Body of pancreas (tissue), 4 donors: Measurements from ENCODE around the gene CLRN1. TPM values are rescaled to one million over a fixed set of nuclear protein-coding genes. Genes with fewer than 3 reads are reported as not detected.
"Not testable (repeated sequence)": the region's sequence is repeated elsewhere in the genome, so short reads cannot be mapped to it uniquely, and the experiment has no call there.

Experiments
- ATAC-seq: fragments of 150-250 bp; one replicate; pipeline ENCODE4 v1.9.1; 2016
- DNase-seq, 4 donors: peaks; one replicate each; pipeline ENCODE4 v3.0.0-alpha.2; 2019
- H3K27ac ChIP-seq, 4 donors: fragments of 200-600 bp; sonication (generic); 1 replicate in 3 of 4; 2 replicates in 1 of 4; pipeline versions ENCODE4 v1.5.1 to v1.6.1; 2016 to 2019; ENCODE audit warnings: mild to moderate bottlenecking in 1 of 4, mixed read lengths in 1 of 4, moderate library complexity in 1 of 4
- H3K27me3 ChIP-seq, 2 donors: fragments of 200-600 bp; sonication (generic); one replicate each; pipeline ENCODE4 v1.6.0; 2016; ENCODE audit warnings: mild to moderate bottlenecking in 1 of 2
- H3K36me3 ChIP-seq, 2 donors: fragments of 200-600 bp; sonication (generic); replicated peaks in 1 of 2; 2 replicates each; pipeline ENCODE4 v1.5.1; 2016; ENCODE audit warnings: low read depth in 2 of 2; ENCODE audit not compliant: insufficient read depth in 1 of 2
- H3K4me1 ChIP-seq: fragments of 200-600 bp; sonication (generic); one replicate; pipeline ENCODE4 v1.6.0; 2016
- H3K4me3 ChIP-seq, 2 donors: fragments of 200-600 bp; sonication (generic); 1 replicate in 1 of 2; 2 replicates in 1 of 2; pipeline ENCODE4 v1.5.1; 2016 to 2019
- H3K9me3 ChIP-seq, 3 donors: fragments of 200-600 bp; sonication (generic); 1 replicate in 2 of 3; 2 replicates in 1 of 3; pipeline ENCODE4 v1.5.1; 2016
- CTCF ChIP-seq, 7 experiments: fragments of 450-650 bp in 4 of 7; fragments of 200-600 bp in 3 of 7; sonication (generic) in 3 of 7; IDR thresholded peaks; one replicate each; pipeline ENCODE4 v1.5.1; 2016 to 2019; ENCODE audit warnings: antibody characterized with exemption in 7 of 7
- POLR2A ChIP-seq, 3 donors: fragments of 450-650 bp; IDR thresholded peaks; one replicate each; pipeline ENCODE4 v1.6.1; 2016; ENCODE audit warnings: antibody characterized with exemption in 3 of 3, mild to moderate bottlenecking in 2 of 3
- WGBS, 2 donors: methylation state at CpG; one replicate each; pipeline ENCODE4 v1.1.5; 2017; 5-methylcytosine and 5-hydroxymethylcytosine counted together
- intact Hi-C: fragments of 100-400 bp; cut with DNase I; formaldehyde crosslinking; loops from one replicate; pipeline ENCODE4 v1.15.1; 2023
- total RNA-seq, 2 donors: library from RNA; depleted of rRNA; stranded (reverse); fragments of >200 nt; gene quantifications; one replicate each; pipeline ENCODE4 v1.1.0, GENCODE V29; 2016

CLRN1 gene
- total RNA-seq, 2 donors from 2014 or later: not detected

GRCh38 chr3:150996731-150997130, 24.2 kb upstream of the CLRN1 start:
- no peak for DNase-seq
- Histone ChIP-seq H3K9me3 (no peaks in the 10 kb centered on the region), H3K27ac (no peak overlapping the region), H3K27me3 (no peaks in the 10 kb centered on the region), H3K36me3 (no peaks in the 10 kb centered on the region), H3K4me3 (no peak overlapping the region), H3K4me1 (no peaks in the 10 kb centered on the region)
- TF ChIP-seq CTCF (IDR thresholded peaks at IDR 0.05) (no peak), POLR2A (IDR thresholded peaks at IDR 0.05) (no peak)
- intact Hi-C loops: no loop called here
- no peak for ATAC-seq

GRCh38 chr3:150995510-150995909, 23.0 kb upstream of the CLRN1 start:
- Histone ChIP-seq H3K36me3 (no peaks in the 10 kb centered on the region), H3K9me3 (no peaks in the 10 kb centered on the region), H3K27ac (no peak overlapping the region), H3K27me3 (no peaks in the 10 kb centered on the region), H3K4me1 (no peaks in the 10 kb centered on the region), H3K4me3 (no peak overlapping the region)
- no peak for TF ChIP-seq POLR2A (IDR thresholded peaks at IDR 0.05)
- no peak for TF ChIP-seq CTCF (IDR thresholded peaks at IDR 0.05)
- intact Hi-C loops: no loop called here
- ATAC-seq: no peak
- DNase-seq: no peak

- DNase-seq (no peak), ATAC-seq (no peak)
- WGBS, 2 donors: 74 to 79% methylated on average over 2 of the region's 2 CpGs
- no peaks in the 10 kb centered on the region for H3K9me3 ChIP-seq
- H3K4me3 ChIP-seq: no peak overlapping the region
- no peaks in the 10 kb centered on the region for H3K27me3 ChIP-seq
- no peak overlapping the region for H3K27ac ChIP-seq
- intact Hi-C loops: no loop called here
- no peaks in the 10 kb centered on the region for H3K36me3 ChIP-seq
- TF ChIP-seq POLR2A (IDR thresholded peaks at IDR 0.05) (no peak), CTCF (IDR thresholded peaks at IDR 0.05) (no peak)
- H3K4me1 ChIP-seq: no peaks in the 10 kb centered on the region
These were observed 16.7 kb upstream of the CLRN1 start for GRCh38 chr3:150989208-150989607.

- H3K9me3 ChIP-seq, ATAC-seq, H3K4me1 ChIP-seq, H3K4me3 ChIP-seq, H3K27me3 ChIP-seq, DNase-seq, H3K36me3 ChIP-seq, intact Hi-C loops, H3K27ac ChIP-seq: not testable (repeated sequence)
- 88% methylated on average over 1 of the region's 1 CpG for WGBS, 2 donors
These were observed 15.9 kb upstream of the CLRN1 start for GRCh38 chr3:150988395-150988794.

GRCh38 chr3:150985711-150986110, 13.2 kb upstream of the CLRN1 start:
- DNase-seq (no peak), ATAC-seq (no peak)
- no peak for TF ChIP-seq POLR2A (IDR thresholded peaks at IDR 0.05)
- TF ChIP-seq CTCF (IDR thresholded peaks at IDR 0.05): no peak
- Histone ChIP-seq H3K27me3 (no peaks in the 10 kb centered on the region), H3K4me3 (no peak overlapping the region), H3K4me1 (no peaks in the 10 kb centered on the region), H3K36me3 (no peaks in the 10 kb centered on the region), H3K9me3 (no peaks in the 10 kb centered on the region), H3K27ac (no peak overlapping the region)
- intact Hi-C loops: no loop called here
